Duodenal mucosa (tissue), 2 donors: ENCODE measurements around the gene TUBA1C.

Experiments used
- H3K27ac ChIP-seq: one replicate; pipeline ENCODE4 v1.7.0; 2013; ENCODE audit warnings: low read depth, low read length
- H3K27me3 ChIP-seq, 2 donors: one replicate each; pipeline ENCODE4 v1.7.0; 2013; ENCODE audit warnings: low read length in 2 of 2, control low read depth in 1 of 2; ENCODE audit not compliant: insufficient read depth in 2 of 2, control insufficient read depth in 1 of 2
- H3K36me3 ChIP-seq, 2 donors: one replicate each; pipeline ENCODE4 v1.7.0; 2013; ENCODE audit warnings: low read length in 2 of 2, control low read depth in 1 of 2; ENCODE audit not compliant: insufficient read depth in 2 of 2, control insufficient read depth in 1 of 2
- H3K4me1 ChIP-seq, 2 donors: one replicate each; pipeline ENCODE4 v1.7.0; 2013; ENCODE audit warnings: low read length in 2 of 2, control low read depth in 1 of 2; ENCODE audit not compliant: insufficient read depth in 2 of 2, control insufficient read depth in 1 of 2
- H3K4me3 ChIP-seq, 2 donors: one replicate each; pipeline ENCODE4 v1.7.0; 2013; ENCODE audit warnings: low read length in 2 of 2, low read depth in 1 of 2
- H3K9ac ChIP-seq, 2 donors: one replicate each; pipeline ENCODE4 v1.7.0; 2013; ENCODE audit warnings: low read length in 2 of 2, low read depth in 1 of 2
- H3K9me3 ChIP-seq, 2 donors: one replicate each; pipeline ENCODE4 v1.7.0; 2013; ENCODE audit warnings: low read length in 2 of 2, control low read depth in 1 of 2; ENCODE audit not compliant: control insufficient read depth in 1 of 2

Gene TUBA1C

DNA sequence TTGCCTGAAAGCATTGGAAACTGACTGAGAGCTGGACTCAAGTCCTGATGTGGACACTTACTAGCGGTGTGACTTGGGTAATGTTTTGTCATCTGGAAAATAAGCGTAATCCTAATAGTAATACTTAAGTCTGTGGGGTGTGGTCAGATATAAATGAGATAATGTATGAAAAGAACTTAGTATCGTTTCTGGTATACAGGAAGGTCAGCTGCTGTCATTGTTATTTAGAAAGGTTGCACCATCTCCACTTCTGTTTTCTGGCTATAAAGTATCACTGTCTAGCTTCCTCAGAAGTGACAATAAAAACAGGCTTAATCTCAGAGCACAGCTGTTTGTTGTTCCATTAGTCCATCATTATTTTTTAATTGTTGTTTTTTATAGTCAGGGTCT, 34.1 kb upstream of the TUBA1C start:
- Histone ChIP-seq H3K36me3 (no peaks in the 10 kb centered on the region), H3K9ac (peak overlapping the region in 1 of 2 donors; percentile 11), H3K9me3 (no peaks in the 10 kb centered on the region), H3K4me1 (peaks cover 7 to 27% of the 10 kb centered on the region in 2 donors), H3K27ac (no peak overlapping the region), H3K4me3 (no peak overlapping the region), H3K27me3 (no peaks in the 10 kb centered on the region)

DNA sequence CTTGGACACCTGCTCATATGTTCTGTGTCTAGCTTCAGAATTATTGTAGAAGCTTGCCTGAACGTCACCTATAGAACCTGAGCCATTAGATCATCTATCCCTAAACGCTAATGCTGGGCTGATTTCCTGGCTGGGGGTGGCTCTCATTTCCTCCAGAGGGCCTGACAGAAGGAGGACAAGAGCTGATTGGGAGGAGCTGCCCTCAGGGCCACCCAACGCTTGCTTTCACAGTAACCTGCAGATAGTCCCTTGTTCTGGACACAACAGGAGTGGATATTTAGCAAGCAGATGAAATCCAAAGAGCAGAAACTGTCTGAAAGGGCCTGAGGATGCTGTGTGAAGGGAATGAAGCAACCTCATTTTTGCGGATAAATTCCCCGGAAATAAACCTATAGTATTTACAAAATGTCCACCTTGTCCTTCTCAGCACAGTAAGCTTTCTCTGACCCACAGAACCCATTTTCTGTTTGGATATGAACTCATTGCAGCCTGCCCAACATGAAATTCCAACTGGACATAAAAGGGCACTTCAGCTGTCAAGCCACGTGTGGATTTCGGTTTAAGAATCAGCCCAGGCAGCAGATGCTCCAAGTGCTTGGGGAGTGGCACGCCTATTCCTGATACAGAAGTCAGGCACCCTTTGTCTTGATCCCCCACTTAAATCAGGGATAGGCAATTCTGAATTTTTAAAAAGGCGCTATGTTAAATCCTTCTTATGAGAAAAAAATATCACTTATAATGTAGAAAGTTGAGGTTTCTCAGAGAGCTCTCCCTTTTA, 32.8 kb upstream of the TUBA1C start:
- H3K27me3 ChIP-seq, result no peaks in the 10 kb centered on the region
- H3K4me1 ChIP-seq, result peaks cover 7 to 27% of the 10 kb centered on the region in 2 donors
- H3K9me3 ChIP-seq, result no peaks in the 10 kb centered on the region
- H3K27ac ChIP-seq, result no peak overlapping the region
- no peak overlapping the region for H3K4me3 ChIP-seq
- H3K36me3 ChIP-seq, result no peaks in the 10 kb centered on the region
- no peak overlapping the region for H3K9ac ChIP-seq

DNA sequence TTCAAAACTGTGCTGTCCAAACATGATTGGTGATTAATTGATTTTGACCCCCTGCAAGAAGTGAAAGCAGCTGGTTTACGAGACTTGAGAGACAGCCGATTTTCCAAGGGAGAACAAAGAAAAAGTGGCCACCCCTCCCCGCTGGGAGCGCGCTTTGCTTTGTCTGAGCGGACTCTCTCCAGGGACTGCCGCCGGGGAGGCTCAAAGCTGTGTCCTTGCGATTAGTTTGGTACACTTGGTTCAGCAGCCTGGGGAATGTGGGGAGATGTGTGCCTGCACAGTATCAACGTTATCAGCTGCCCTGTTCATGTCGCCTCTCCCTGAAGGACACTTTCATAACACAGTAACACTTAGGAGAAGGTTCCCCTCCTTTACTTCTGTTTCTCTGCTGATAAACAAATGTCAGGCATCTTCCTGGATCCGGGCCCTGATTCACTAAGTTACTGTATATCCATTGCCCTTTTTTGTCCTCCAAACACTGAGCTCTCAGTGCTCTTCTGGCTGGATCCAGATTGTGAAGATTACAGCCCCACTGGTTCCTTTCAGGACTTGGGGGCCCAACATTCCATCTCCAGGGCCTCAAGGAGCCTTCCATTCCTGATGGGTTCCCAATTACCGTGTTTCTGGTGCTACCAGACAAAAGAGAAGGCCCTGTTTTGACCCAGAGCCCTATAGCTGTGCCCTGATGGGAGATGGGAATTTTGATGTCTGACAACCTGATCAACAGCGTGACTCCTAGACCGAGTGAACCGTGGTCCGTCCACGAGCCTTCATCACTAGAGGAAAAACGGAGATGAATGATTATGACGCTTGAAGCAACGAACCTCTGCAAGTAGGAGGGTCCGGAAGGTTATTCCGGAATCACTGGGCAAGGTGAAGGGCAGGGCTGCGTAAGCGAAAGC, 31.7 kb upstream of the TUBA1C start:
- peak overlapping the region; percentile 40 to 70 for H3K4me3 ChIP-seq
- no peaks in the 10 kb centered on the region for H3K36me3 ChIP-seq
- no peaks in the 10 kb centered on the region for H3K27me3 ChIP-seq
- H3K9ac ChIP-seq, result peak overlapping the region in 1 of 2 donors; percentile 22
- H3K9me3 ChIP-seq, result no peaks in the 10 kb centered on the region
- peaks cover 7 to 27% of the 10 kb centered on the region in 2 donors for H3K4me1 ChIP-seq
- H3K27ac ChIP-seq, result peak overlapping the region; percentile 53

DNA sequence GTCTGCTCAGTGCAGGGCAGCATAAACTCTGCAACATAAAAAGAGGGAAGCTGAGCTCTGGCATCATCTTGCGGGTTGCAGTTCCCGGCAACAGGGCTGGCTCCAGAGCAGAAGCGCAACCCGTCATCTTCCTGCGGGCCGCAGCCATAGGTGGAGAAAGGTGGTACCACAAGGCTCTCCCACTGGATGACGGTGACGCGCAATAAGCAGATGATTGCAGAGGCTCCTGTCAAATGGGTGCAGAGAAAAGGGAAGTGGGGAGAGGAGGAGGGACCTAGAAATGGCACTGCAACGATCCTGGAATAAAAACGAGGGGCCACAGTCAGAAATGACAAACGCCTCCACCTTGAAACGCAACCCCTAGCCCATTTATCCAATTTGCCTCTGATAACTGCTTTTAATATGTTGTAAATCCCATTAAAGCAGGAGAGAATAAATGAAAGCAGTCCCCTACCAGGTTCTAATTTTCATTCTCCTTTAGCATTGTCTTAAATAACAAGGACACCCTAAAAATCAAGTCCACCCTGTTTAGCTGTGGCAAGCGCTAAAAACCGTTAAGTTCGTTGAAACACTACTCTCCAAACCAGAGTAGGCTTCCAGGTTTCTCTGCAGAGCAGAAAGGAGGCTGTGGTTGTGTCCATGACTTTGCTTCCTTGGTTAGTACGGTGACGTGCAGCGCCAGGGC, 30.9 kb upstream of the TUBA1C start:
- Histone ChIP-seq H3K9ac (peak overlapping the region; percentile 60 to 64), H3K4me3 (peak overlapping the region; percentile 70), H3K36me3 (no peaks in the 10 kb centered on the region), H3K4me1 (peaks cover 7 to 27% of the 10 kb centered on the region in 2 donors), H3K9me3 (no peaks in the 10 kb centered on the region), H3K27me3 (no peaks in the 10 kb centered on the region), H3K27ac (peak overlapping the region; percentile 91)

DNA sequence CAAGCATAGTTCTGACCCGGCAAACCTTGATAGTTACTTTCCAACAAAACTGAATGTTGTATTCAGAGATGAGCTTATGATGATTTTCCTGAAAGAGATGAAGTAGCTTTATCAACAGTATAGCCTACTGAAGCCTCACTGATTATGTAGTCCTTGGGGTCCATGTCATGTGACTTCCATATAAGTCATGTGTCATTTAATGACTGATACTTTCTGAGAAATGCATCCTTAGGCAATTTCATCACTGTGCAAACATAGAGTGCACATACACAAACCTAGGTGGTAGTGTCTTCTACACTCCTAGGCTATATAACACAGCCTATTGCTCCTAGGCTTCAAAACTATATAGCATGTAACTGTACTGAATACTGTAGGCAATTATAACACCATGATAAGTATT, 28.5 kb upstream of the TUBA1C start:
- Histone ChIP-seq H3K27ac (no peak overlapping the region), H3K9me3 (no peaks in the 10 kb centered on the region), H3K9ac (no peak overlapping the region), H3K4me3 (no peak overlapping the region), H3K4me1 (peaks cover 7 to 22% of the 10 kb centered on the region in 2 donors), H3K36me3 (no peaks in the 10 kb centered on the region), H3K27me3 (no peaks in the 10 kb centered on the region)

DNA sequence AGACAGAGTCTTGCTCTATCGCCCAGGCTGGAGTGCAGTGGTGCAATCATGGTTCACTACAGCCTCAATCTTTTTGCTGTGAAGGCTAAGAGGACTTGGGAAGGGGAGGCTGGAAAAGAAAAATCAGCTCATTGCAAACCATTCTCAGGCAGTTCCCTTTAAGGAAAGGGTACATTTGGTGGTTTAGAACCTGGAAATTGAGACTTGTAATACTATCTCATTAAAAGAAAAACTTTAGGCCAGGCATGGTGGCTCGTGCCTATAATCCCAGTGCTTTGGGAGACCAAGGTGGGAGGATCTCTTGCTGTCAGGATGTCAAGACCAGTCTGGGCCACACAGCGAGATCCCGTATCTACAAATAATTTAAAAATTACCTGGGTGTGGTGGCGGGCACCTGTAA, 21.3 kb upstream of the TUBA1C start:
- H3K27ac ChIP-seq, result no peak overlapping the region

DNA sequence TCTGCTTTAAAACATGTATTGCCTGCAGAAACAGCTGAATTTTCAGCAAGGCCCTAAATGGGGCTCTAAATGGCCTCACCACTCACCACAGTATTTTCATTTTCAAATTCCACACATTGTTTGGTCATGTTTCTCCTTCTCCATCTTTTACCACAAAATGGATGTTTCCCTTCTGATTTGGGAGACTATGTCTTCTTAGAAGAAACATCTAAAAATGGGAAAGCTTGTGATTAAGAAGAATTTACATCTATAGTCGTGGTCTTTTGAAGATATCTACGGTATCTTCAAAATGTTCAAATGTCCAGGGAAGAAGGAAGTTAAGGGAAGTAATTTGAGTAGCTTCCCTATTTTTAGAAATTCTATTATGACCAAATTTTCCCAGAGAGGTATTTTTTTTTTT, 20.7 kb upstream of the TUBA1C start:
- Histone ChIP-seq H3K27ac (no peak overlapping the region), H3K9ac (no peak overlapping the region), H3K27me3 (no peaks in the 10 kb centered on the region), H3K9me3 (no peaks in the 10 kb centered on the region), H3K4me1 (no peaks in the 10 kb centered on the region), H3K4me3 (no peak overlapping the region), H3K36me3 (no peaks in the 10 kb centered on the region)

More for the DNA sequence above, 21.3 kb upstream of the TUBA1C start:
- Histone ChIP-seq H3K9ac (no peak overlapping the region), H3K27me3 (no peaks in the 10 kb centered on the region), H3K4me1 (no peaks in the 10 kb centered on the region), H3K36me3 (no peaks in the 10 kb centered on the region), H3K9me3 (no peaks in the 10 kb centered on the region), H3K4me3 (no peak overlapping the region)

DNA sequence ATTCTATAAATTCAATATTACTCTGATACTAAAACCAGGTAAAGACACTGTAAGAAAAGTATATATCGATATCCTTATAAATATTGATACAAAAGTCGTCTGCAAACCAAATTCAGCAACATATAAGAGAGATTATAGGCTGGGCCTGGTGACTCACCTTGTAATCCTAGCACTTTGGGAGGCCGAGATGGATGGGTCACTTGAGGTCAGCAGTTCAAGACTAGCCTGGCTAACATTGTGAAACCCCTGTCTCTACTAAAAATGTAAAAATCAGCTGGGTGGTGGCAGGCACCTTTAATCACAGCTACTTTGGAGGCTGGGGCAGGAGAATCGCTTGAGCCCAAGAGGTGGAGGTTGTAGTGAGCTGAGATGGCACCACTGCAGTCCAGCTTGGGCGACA, 13.5 kb upstream of the TUBA1C start:
- H3K27me3 ChIP-seq, result no peaks in the 10 kb centered on the region
- no peak overlapping the region for H3K4me3 ChIP-seq
- no peaks in the 10 kb centered on the region for H3K36me3 ChIP-seq
- no peak overlapping the region for H3K9ac ChIP-seq
- no peak overlapping the region for H3K27ac ChIP-seq
- no peaks in the 10 kb centered on the region for H3K4me1 ChIP-seq
- H3K9me3 ChIP-seq, result no peaks in the 10 kb centered on the region

DNA sequence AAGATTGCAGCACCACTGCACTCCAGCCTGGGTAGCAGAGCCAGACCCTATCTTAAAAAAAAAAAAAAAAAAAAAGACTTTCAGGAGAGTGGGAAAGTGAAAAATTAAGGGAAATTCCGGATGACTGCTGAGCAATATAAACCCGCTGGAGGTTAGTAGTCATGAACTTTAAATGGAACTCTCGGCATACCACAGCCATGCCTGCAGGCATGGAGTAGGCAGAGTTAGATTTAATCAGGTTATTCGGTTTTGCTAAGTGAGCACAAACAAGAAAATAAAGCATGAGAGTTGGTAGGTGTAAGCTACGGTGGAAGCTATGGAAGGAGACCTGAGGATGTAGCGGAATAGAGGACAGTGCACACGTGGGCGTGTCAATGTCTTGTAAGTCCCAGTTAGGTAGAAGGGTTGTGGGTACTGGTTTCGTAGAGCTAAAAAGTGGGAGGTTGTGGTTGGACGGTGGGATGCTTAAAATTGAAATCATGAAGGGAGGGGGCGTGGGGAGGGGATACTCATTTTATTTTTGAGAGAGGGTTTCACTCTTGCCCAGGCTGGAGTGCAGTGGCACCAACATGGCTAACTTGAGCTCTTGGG, 11.8 kb upstream of the TUBA1C start:
- Histone ChIP-seq H3K36me3 (no peaks in the 10 kb centered on the region), H3K9ac (no peak overlapping the region), H3K27ac (no peak overlapping the region), H3K4me3 (no peak overlapping the region), H3K27me3 (no peaks in the 10 kb centered on the region), H3K4me1 (no peaks in the 10 kb centered on the region), H3K9me3 (no peaks in the 10 kb centered on the region)
